GM19025 (cell line): Measurements from ENCODE around the gene ADAMTS12.

ENCODE experiments used
- ATAC-seq: cut with Tn5 transposase; IDR thresholded peaks from one replicate; pipeline ENCODE4 v1.9.1; 2021; ENCODE audit warnings: mild to moderate bottlenecking, low read depth, moderate library complexity; ENCODE audit not compliant: unreplicated experiment

The ADAMTS12 gene

DNA sequence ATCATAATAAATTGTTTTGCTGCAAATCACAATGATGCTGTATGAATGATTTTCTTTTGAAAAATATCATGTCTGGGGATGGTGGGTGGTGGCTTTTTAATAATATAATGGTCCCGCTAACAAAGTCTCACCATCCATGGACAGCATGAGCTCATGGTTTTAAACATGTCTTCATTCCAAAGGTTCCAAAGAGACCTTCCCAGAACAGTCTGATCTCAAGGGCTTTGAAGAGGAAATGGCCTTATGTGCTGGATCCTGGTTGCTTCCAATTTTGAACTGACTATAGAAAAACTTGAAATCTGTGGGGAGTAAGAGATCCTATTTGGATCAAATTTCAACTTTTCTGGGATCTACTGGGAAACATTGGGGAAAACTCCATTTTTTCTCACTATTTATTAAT lies 121.8 kb downstream of the ADAMTS12 start:
- no peak for ATAC-seq

- ATAC-seq = no peak
Observed at GRCh38 chr5:33769196-33769595, 122.6 kb downstream of the ADAMTS12 start.

DNA sequence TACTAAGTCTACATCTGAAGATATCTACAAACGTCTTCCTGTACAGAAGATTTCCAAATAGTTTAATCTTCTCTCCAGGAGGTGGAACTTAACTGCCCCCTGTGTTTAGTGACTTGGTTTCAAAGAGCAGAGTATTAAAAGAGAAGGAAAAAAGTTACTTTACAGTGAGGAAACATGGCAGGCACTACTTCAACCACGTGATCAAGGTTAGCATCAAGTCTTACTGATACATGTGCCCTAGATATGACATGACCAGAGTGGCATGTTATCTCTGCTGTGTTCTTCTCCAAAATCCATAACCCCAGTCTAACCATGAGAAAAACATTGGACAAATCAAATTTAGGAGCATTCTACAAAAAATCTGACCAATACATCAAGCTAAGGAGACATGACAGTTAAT lies 125.8 kb downstream of the ADAMTS12 start:
- ATAC-seq = no peak

- ATAC-seq = no peak
Observed at GRCh38 chr5:33764786-33765185, 127.0 kb downstream of the ADAMTS12 start.

GRCh38 chr5:33763435-33763834 lies 128.4 kb downstream of the ADAMTS12 start:
- no peak for ATAC-seq

- ATAC-seq = no peak
Observed at GRCh38 chr5:33762859-33763258, 128.9 kb downstream of the ADAMTS12 start.

- ATAC-seq = no peak
Observed at GRCh38 chr5:33761139-33761538, 130.7 kb downstream of the ADAMTS12 start.

DNA sequence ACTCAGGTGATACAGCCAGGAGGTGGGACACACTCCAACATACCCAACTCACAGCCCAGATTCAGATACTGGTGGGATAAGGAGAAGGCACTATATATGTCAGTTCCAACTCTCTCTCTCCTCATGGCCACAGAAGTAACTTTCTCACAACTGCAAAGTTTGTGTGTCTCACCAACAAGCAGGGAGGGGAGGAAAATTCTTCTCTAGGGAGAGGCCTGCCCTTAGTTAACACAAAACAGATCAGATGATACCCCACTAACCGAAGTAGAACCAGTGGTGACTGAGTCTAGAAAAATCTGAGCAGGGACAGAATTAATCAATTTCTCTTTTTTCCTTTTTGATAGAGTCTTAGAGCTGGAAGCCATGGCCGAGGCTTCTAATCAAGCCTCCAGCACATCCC lies 133.1 kb downstream of the ADAMTS12 start:
- no peak for ATAC-seq

GRCh38 chr5:33756491-33756890 lies 135.3 kb downstream of the ADAMTS12 start:
- ATAC-seq = no peak

GRCh38 chr5:33755231-33755630 lies 136.6 kb downstream of the ADAMTS12 start:
- no peak for ATAC-seq

DNA sequence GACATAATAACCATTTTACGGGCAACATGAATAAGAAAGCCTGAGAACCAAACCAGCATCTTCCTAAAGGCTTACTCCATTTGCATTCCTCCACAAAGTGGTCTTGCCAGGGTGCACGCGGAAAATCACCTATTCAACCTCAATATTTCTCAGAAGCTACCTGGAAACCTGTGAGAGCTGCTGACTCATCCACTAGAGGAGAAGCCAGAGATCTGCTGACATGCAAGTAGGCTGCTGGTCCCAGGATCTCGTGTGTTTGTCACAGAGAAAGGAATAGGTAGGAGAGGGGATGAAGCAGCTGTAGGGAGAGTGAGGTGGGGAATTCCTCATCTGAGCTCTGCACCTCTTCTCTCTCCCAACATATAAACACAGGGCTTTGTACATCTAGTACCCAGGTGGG lies 138.1 kb downstream of the ADAMTS12 start:
- no peak for ATAC-seq

GRCh38 chr5:33748754-33749153 lies 143.0 kb downstream of the ADAMTS12 start:
- no peak for ATAC-seq

GRCh38 chr5:33745101-33745770 lies 146.6 kb downstream of the ADAMTS12 start:
- ATAC-seq = no peak

- ATAC-seq = no peak
Observed at GRCh38 chr5:33743099-33743498, 148.7 kb downstream of the ADAMTS12 start.

DNA sequence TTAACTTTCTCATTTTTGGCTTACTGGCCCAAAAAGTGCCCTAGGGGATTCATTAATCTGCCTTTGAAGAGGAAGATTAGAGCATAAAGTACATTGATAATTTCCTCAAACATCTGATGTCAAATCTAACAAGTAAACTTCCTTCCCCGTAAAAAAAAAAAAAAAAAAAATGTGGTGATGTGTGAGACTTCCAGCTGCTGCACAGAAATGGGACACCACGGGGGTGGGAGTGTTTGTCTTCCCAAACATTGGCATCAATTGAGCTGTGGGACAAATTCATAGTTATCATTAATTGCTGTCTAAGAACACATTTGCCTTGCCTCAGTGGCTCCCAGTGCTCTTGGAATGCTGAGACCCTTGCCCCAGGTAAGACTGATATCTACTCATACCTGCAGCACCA lies 149.6 kb downstream of the ADAMTS12 start:
- no peak for ATAC-seq

GRCh38 chr5:33738967-33739366 lies 152.8 kb downstream of the ADAMTS12 start:
- ATAC-seq = no peak

GRCh38 chr5:33738097-33738496 lies 153.7 kb downstream of the ADAMTS12 start:
- ATAC-seq = no peak

GRCh38 chr5:33737697-33738096 lies 154.1 kb downstream of the ADAMTS12 start:
- ATAC-seq = no peak

GRCh38 chr5:33737284-33737683 lies 154.5 kb downstream of the ADAMTS12 start:
- ATAC-seq = no peak

GRCh38 chr5:33736510-33736909 lies 155.3 kb downstream of the ADAMTS12 start:
- ATAC-seq = no peak

- ATAC-seq = no peak
Observed at GRCh38 chr5:33735072-33735471, 156.7 kb downstream of the ADAMTS12 start.

GRCh38 chr5:33734537-33734936 lies 157.3 kb downstream of the ADAMTS12 start:
- ATAC-seq = no peak

DNA sequence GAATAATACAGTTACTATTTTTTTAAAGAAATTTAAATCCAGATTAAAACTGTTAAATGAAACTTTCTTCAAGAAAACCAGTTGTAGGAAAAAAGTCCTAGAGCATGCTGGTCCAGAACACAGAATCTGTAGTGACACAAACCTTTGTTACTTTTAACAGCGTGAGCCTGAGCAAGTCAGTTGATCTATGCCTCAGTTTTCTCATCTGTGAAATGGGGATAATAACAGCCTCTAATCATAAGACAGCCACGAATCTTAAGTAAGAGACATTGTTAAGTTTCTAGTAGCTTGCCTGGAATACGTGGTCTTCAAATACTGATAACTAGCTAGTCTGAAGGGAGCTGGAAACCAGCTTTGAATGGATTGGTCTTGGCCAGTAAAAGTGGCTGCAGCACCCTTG lies 158.6 kb downstream of the ADAMTS12 start:
- no peak for ATAC-seq
